Renal pelvis (tissue), 4 donors: ENCODE measurements around the gene NAGK. TPM values are rescaled to one million over a fixed set of nuclear protein-coding genes. Genes with fewer than 3 reads are reported as not detected.
"Not testable (repeated sequence)": the region's sequence is repeated elsewhere in the genome, so short reads cannot be mapped to it uniquely, and the experiment has no call there.

Experiments used
- DNase-seq: peaks from one replicate; pipeline ENCODE4 v3.0.0-alpha.2; 2013
- polyA plus RNA-seq, 3 donors: library from polyadenylated mRNA; unstranded; fragments of 120-200 nt; gene quantifications; one replicate each; pipeline ENCODE4 v1.2.1, GENCODE V29; 2013; ENCODE audit not compliant: insufficient read length in 3 of 3

NAGK gene
- polyA plus RNA-seq, 3 donors = 82.8 to 113 (median 103) TPM

DNA sequence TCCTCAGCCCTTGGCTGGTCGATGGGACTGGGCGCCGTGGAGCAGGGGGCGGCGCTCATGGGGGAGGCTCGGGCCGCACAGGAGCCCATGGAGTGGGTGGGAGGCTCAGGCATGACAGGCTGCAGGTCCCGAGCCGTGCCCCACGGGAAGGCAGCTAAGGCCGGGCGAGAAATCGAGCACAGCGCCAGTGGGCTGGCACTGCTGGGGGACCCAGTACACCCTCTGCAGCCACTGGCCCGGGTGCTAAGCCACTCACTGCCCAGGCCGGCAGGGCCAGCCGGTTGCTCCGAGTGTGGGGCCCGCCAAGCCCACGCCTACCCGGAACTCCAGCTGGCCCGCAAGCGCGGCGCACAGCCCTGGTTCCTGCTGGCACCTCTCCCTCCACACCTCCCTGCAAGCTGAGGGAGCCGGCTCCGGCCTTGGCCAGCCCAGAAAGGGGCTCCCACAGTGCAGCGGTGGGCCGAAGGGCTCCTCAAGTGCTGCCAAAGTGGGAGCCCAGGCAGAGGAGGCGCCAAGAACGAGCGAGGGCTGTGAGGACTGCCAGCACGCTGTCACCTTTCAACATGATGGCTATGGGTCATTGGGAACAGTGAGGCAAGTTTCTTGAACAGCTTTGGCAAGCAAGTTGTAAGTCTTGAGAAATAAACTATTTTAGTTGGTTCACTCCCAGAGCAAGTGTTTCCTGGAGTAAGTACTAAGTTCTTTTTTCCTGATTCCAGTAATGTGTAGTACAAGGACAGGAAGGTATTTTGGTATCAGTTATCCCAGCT lies 24.2 kb downstream of the NAGK start:
- not testable (repeated sequence) for DNase-seq

DNA sequence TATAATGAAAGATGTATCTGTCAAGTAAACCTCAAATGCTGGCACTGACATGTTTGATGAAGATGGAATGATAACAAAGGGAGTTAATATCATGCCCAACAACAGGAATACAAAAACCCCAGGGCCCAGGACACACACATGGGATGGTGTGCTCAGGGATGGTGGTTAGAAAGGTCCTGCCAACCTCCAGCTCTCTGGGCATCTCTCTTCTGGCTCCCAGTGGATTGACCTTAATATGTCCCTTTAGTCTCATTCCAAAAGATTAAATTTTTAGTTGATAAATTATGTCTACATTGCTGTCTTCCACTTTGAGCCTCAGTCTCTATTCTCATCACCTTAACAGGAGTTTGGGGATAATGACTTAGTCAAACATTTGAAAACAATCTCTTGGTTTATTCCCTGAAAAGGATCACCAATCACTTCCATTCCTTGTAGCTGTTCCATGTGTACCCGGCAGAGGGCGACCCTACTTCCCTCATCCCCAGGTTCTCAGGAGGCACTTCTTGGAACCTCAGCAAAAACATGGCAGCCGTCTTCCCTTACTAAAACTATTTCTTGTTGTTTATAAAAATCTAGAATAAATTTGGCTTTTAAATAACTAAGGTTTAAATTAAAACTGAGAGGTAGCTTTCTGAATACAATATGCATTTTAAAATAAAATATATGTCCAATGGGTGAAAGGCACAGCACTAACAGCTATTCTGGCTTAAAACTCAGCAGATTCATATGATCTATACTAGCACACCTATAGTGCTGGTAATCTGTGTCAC lies 31.9 kb downstream of the NAGK start:
- DNase-seq = peak; percentile 21

GRCh38 chr2:71101656-71102055 lies 33.2 kb downstream of the NAGK start:
- no peak for DNase-seq

DNA sequence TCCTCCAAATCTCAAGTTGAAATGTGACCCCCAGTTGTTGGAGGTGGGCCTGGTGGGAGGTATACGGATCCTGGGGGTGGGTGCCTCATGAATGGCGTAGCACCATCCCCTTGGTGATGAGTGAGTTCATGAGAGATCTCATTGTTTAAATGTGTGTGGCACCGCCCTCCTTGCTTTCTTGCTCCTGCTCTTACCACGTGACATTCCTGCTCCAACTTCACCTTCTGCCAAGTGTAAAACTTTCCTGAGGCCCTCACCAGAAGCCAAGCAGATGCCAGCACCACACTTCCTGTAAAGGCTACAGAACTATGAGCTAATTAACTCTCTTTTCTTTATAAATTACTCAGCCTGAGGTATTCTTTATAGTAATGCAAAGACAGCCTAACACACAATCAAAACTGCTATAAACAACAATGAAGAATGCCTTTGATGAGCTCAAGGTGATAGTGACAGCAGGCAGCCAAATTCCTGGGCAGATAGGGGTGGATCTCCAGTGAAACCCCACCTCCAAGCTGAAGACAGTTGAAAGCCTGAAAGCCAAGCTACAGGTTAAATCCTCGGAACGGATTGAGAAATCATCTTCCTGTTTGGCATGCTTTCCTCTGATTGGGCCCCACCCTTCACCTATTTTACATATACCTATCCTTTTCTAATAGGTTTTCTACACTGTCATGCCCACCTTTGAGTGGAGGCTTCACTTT lies 34.7 kb downstream of the NAGK start:
- DNase-seq = no peak

DNA sequence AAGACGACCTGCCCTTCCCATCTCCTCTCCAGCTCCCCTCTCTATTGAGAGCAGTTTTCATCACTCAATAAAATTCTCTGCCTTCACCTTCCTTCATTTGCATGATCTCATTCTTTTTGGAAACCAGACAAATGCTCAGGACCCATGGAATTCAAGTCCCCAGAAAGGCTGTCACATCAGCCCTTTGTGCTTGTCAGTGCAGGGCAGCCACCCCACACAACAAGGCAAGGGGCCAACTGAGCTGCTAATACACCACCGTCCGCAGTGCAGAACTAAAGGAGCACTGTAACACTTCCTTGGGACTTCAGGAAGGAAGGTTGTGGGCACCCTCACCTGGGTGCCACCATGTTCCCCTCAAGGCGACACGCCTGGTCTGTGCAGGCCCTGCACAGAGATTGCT lies 35.4 kb downstream of the NAGK start:
- no peak for DNase-seq

GRCh38 chr2:71106463-71106862 lies 38.0 kb downstream of the NAGK start:
- DNase-seq = not testable (repeated sequence)

GRCh38 chr2:71108091-71108490 lies 39.6 kb downstream of the NAGK start:
- no peak for DNase-seq

DNA sequence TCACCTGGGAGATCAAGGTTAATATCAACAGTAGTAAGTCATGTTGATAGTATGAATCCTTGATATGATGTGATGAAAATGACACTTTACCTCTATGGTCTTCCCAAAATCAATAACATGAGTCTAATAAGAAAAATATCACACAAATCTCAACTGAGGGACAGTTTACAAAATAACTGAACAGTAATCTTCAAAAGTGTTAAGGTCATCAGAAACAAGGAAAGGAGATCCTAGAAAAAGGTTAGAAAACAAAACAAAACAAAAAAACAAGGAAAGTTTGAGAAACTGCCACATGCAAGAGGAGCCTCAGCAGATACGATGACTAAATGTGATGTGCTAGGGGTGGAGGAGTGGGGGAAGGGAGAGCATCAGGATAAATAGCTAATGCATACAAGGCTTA lies 45.4 kb downstream of the NAGK start:
- no peak for DNase-seq

DNA sequence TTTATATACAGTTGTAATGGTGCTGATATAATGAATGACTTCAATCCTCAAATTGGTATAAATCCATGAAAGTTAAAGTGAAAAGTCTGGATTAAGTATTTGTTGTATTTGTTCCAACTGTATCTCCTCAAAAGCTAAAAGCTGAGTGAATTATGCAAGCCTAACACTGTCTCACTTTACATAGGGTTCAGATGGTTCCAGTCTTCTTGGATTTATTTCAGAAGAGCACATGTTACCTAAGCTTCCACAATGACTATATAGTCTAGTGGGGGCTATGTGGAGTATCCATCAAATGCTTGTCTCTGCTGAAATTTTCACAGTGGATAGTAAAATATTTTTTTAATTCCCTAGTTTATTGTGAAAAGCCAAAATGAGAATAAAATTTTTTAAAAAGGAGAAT lies 48.6 kb downstream of the NAGK start:
- no peak for DNase-seq

GRCh38 chr2:71120195-71120594 lies 51.7 kb downstream of the NAGK start:
- no peak for DNase-seq

GRCh38 chr2:71121479-71121878 lies 53.0 kb downstream of the NAGK start:
- DNase-seq = no peak

DNA sequence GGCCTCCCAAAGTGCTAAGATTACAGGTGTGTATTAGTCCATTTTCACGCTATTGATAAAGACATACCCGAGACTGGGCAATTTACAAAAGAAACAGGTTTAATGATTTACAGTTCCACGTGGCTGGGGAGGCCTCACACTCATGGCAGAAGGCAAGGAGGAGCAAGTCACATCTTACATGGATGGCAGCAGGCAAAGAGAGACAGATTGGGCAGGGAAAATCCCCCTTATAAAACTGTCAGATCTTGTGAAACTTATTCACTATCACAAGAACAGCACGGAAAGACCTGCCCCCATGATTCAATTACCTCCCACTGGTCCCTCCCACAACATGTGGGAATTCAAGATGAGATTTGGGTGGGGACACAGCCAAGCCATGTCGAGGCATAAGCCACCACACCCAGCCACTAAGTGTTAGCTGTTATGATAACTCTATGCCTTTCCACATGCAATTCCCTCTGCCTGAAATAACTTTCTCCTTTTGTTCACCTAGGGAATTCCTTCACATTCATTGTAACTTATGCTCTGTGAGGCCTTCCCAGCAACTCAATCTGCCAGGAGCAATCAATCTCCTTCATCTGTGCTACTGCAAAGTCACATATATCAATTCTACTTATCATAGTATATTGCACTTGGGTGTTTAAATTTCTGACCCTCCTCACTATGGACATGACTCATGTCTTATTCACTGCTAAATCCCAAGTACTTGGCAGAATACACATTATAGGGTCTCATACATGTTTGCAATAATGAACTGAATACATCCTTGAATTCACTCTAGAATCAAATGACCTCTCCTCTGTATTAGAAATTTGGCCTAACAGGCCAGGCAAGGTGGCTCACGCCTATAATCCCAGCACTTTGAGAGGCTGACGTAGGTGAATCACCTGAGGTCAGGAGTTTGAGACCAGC lies 54.2 kb downstream of the NAGK start:
- no peak for DNase-seq

DNA sequence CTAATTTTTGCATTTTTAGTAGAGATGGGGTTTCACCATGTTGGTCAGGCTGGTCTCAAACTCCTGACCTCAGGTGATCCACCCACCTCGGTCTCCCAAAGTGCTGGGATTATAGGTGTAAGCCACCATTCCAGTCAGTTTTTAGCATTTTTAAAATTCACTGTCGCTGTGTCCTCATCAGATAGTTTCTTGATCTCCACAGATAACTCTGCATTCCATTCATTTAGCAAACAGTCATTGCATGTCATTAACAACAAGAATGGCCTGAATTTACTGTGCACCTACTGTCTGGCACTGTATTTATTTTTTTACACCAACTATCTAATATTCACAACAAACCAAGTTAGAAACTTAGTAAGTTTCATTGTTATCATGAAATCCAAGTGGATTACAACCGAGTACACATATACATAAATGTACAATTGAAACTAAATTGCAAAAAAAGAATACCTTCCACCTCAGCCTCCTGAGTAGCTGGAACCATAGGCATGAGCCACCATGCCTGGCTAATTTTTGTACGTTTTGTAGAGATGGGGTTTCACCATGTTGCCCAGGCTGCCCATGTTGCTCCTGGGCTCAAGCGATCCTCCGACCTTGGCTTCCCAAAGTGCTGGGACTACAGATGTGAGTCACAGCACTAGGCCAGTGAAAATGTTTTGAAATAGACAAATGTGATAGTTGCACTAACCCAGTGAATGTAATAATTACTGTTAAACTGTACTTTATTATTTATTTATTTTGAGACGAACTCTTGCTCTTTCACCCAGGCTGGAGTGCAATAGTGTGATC lies 57.3 kb downstream of the NAGK start:
- no peak for DNase-seq

DNA sequence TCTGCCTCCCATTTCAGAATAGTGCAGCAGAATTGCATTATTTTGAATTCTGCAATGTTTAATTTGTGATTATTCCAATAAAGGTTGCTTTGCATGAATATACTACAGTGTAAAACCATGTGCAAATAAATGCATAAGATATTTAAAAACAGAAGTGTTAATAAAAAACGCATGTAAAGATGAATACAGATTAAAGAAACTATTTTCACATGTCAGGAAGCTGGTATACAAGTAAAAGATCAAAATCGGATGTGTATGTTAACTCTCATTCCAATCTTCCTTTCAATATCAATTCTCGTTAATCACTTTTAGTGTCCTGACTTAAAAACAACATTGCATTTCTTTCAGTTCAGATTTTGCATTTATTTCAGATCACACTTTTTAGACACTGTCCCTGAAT lies 58.5 kb downstream of the NAGK start:
- no peak for DNase-seq

Other genes with a start within 250 kb of the NAGK start
- under 1 TPM in 2 of 3 donors, not detected in 1; 0.06 to 0.09 TPM for gene CLEC4F, start 248.0 kb upstream of the NAGK start, polyA plus RNA-seq
- gene CD207, start 232.8 kb upstream of the NAGK start, polyA plus RNA-seq = not detected
- gene VAX2, start 168.1 kb upstream of the NAGK start, polyA plus RNA-seq = under 1 TPM; 0.50 to 0.73 (median 0.66) TPM
- gene ATP6V1B1, start 132.7 kb upstream of the NAGK start, polyA plus RNA-seq = 100 to 1,000 TPM in 1 of 3 donors, 10 to 100 TPM in 2; 78.2 to 108 (median 78.6) TPM
- 1 to 10 TPM in 1 of 3 donors, under 1 TPM in 2; 0.84 to 1.0 (median 0.89) TPM for gene ANKRD53, start 90.0 kb upstream of the NAGK start, polyA plus RNA-seq
- gene TEX261, start 73.8 kb upstream of the NAGK start, polyA plus RNA-seq = 10 to 100 TPM; 55.9 to 69.4 (median 56.7) TPM
- gene MCEE, start 61.6 kb downstream of the NAGK start, polyA plus RNA-seq = 10 to 100 TPM; 21.8 to 25.9 (median 22.6) TPM
- 10 to 100 TPM; 42.1 to 46.3 (median 45.7) TPM for gene MPHOSPH10, start 62.0 kb downstream of the NAGK start, polyA plus RNA-seq
- gene PAIP2B, start 158.5 kb downstream of the NAGK start, polyA plus RNA-seq = 10 to 100 TPM; 18.7 to 24.3 (median 20.8) TPM